Esophagus muscularis mucosa (tissue), 4 donors: ENCODE results near the gene DYNC1I1.

ENCODE experiments used
- CTCF ChIP-seq, 3 experiments: fragments of 200-600 bp in 2 of 3; fragments of 450-650 bp in 1 of 3; sonication (generic) in 2 of 3; IDR thresholded peaks; one replicate each; pipeline ENCODE4 v1.5.1; 2017 to 2019; ENCODE audit warnings: antibody characterized with exemption in 3 of 3, mild to moderate bottlenecking in 2 of 3, moderate library complexity in 1 of 3
- EP300 ChIP-seq: sonication (generic); formaldehyde crosslinking; IDR thresholded peaks from one replicate; pipeline ENCODE4 v1.6.1; 2017; ENCODE audit warnings: antibody characterized with exemption
- POLR2A ChIP-seq: fragments of 450-650 bp; IDR thresholded peaks from one replicate; pipeline ENCODE4 v1.6.1; 2017; ENCODE audit warnings: antibody characterized with exemption, moderate library complexity, mild to moderate bottlenecking, low read depth

- TF ChIP-seq EP300 (no peak), POLR2A (no peak), CTCF (IDR thresholded peaks at IDR 0.05) (no peak)
Observed at GRCh38 chr7:96069401-96069800, 297.0 kb downstream of the DYNC1I1 start.
